Loucy (cell line): ENCODE measurements around the gene IARS2.

Source experiments
- H2AFZ ChIP-seq: fragments of 200-600 bp; sonication (generic); 2 replicates; pipeline ENCODE4 v1.6.0; 2016; ENCODE audit warnings: antibody characterized with exemption, mild to moderate bottlenecking, low read length, moderate library complexity
- H3F3A ChIP-seq: fragments of 200-600 bp; 2 replicates; pipeline ENCODE4 v1.6.0; 2016; ENCODE audit warnings: antibody characterized with exemption, low read depth, mild to moderate bottlenecking
- H3K27me3 ChIP-seq: fragments of 200-600 bp; sonication (generic); 2 replicates; pipeline ENCODE4 v1.6.1; 2014; ENCODE audit warnings: low read length, mild to moderate bottlenecking; ENCODE audit not compliant: insufficient read depth, poor library complexity, severe bottlenecking
- H3K36me3 ChIP-seq: fragments of 200-600 bp; sonication (generic); 2 replicates; pipeline ENCODE4 v1.6.1; 2016; ENCODE audit warnings: low read length; ENCODE audit not compliant: insufficient read depth
- H3K4me1 ChIP-seq: fragments of 200-600 bp; sonication (generic); 2 replicates; pipeline ENCODE4 v1.5.1; 2014; ENCODE audit warnings: low read length, mild to moderate bottlenecking; ENCODE audit not compliant: insufficient read depth, poor library complexity, severe bottlenecking
- H3K4me2 ChIP-seq: fragments of 200-600 bp; sonication (generic); 2 replicates; pipeline ENCODE4 v1.6.0; 2014; ENCODE audit warnings: antibody characterized with exemption, low read length, low read depth, mild to moderate bottlenecking; ENCODE audit not compliant: poor library complexity, severe bottlenecking
- H3K4me3 ChIP-seq: fragments of 200-600 bp; sonication (generic); 2 replicates; pipeline ENCODE4 v1.5.1; 2014; ENCODE audit warnings: low read length, mild to moderate bottlenecking, mixed read lengths; ENCODE audit not compliant: poor library complexity, severe bottlenecking
- H3K79me2 ChIP-seq: fragments of 200-600 bp; sonication (generic); 2 replicates; pipeline ENCODE4 v1.6.1; 2014; ENCODE audit warnings: low read length; ENCODE audit not compliant: insufficient read depth
- H3K9ac ChIP-seq: fragments of 200-600 bp; sonication (generic); 2 replicates; pipeline ENCODE4 v1.6.0; 2014; ENCODE audit warnings: mild to moderate bottlenecking, low read depth, low read length, moderate library complexity; ENCODE audit not compliant: poor library complexity, severe bottlenecking
- H3K9me2 ChIP-seq: fragments of 200-600 bp; sonication (generic); replicated peaks from 2 replicates; pipeline ENCODE4 v1.6.1; 2016; ENCODE audit warnings: low read depth, low read length, mixed read lengths
- H3K9me3 ChIP-seq: fragments of 200-600 bp; sonication (generic); 2 replicates; pipeline ENCODE4 v1.6.1; 2014; ENCODE audit warnings: mild to moderate bottlenecking, antibody characterized with exemption, low read length, low read depth; ENCODE audit not compliant: insufficient read depth
- H4K20me1 ChIP-seq: fragments of 200-600 bp; sonication (generic); 2 replicates; pipeline ENCODE4 v1.6.0; 2014; ENCODE audit warnings: antibody characterized with exemption, low read length, mild to moderate bottlenecking; ENCODE audit not compliant: insufficient read depth, poor library complexity, severe bottlenecking
- CTCF ChIP-seq: fragments of 200-600 bp; sonication (generic); conservative IDR thresholded peaks from 2 replicates; pipeline ENCODE4 v1.5.1; 2014; ENCODE audit warnings: mild to moderate bottlenecking, antibody characterized with exemption, low read length
- EZH2phosphoT487 ChIP-seq: fragments of 200-600 bp; IDR thresholded peaks from 2 replicates; pipeline ENCODE4 v1.6.1; 2018; ENCODE audit warnings: antibody characterized with exemption, mild to moderate bottlenecking, moderate library complexity, borderline replicate concordance

IARS2 gene

DNA sequence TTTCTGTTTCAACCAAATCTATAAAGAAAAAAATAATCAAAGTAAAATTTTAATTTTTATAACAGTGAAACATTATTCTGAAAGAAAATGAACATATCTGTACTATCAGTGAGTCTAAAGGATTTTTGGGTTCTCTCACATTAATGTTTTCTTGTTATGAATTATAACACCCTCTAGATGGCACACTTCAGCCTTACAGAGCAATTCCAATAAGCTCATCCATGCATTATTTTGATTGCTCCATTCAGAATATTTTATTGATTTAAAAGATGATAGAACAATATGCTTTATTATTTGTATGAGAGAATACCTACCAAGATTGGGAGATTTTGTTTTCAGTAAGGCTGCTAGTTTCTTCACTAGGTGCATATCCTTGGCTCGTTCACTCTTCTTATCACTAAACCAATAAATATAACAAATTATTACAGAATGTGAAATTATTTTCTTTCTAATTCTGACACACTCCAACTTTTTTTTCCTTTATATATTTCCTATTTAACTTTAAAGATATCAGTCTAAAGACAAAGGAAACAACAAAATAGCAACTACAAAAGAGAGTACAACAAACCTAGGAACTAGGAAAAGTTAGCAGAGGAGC, 95.9 kb downstream of the IARS2 start:
- Histone ChIP-seq H3K4me2 (no peak overlapping the region), H3K9me2 (no peaks in the 10 kb centered on the region), H3K36me3 (peaks cover 61% of the 10 kb centered on the region), H3K4me3 (no peak overlapping the region), H2AFZ (no peak overlapping the region), H3K9me3 (no peaks in the 10 kb centered on the region), H4K20me1 (no peaks in the 10 kb centered on the region), H3F3A (no peaks in the 10 kb centered on the region), H3K79me2 (no peaks in the 10 kb centered on the region), H3K27me3 (no peaks in the 10 kb centered on the region), H3K4me1 (no peaks in the 10 kb centered on the region), H3K9ac (no peak overlapping the region)
- TF ChIP-seq CTCF (peak; percentile 69), EZH2phosphoT487 (no peak)

DNA sequence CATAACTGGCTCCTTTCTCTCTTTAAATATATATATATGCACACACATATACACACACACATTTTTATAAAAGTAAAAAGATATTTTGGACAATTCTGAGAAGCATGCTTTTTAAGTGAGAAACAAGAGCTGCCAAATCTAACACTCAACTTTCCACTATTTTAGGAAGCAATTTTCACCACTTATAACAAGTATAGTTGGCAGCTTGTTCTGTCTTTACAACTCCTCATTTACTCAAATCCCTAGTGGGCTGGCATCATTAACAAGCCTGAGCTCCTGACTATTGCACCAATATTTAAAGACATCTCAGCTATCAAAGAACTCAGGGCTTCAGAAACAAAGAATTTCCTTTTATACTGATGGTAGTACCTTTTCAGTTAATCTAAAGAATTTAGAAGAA, 101.8 kb downstream of the IARS2 start:
- no peak overlapping the region for H2AFZ ChIP-seq
- H3K4me2 ChIP-seq = no peak overlapping the region
- no peak overlapping the region for H3K4me3 ChIP-seq
- no peaks in the 10 kb centered on the region for H3F3A ChIP-seq
- no peak overlapping the region for H3K9ac ChIP-seq
- no peaks in the 10 kb centered on the region for H3K27me3 ChIP-seq
- peaks cover 55% of the 10 kb centered on the region for H3K36me3 ChIP-seq
- H3K9me2 ChIP-seq = no peaks in the 10 kb centered on the region
- no peaks in the 10 kb centered on the region for H3K4me1 ChIP-seq
- TF ChIP-seq EZH2phosphoT487 (no peak), CTCF (no peak)
- H4K20me1 ChIP-seq = no peaks in the 10 kb centered on the region
- H3K9me3 ChIP-seq = no peaks in the 10 kb centered on the region
- H3K79me2 ChIP-seq = no peaks in the 10 kb centered on the region
